H1 (cell line): Measurements from ENCODE around the gene ANKRD12. TPM values are rescaled to one million over a fixed set of nuclear protein-coding genes. Genes with fewer than 3 reads are reported as not detected.

Experiments used
- CTCF ChIA-PET: fragments of 300-600 bp; sonication (Branson Sonifier 250); formaldehyde crosslinking; loops from one replicate; lab custom pipeline; 2021; ENCODE audit not compliant: partially characterized antibody; lab: Charles Lee
- POLR2A ChIA-PET: fragments of 300-600 bp; sonication (Branson Sonifier 250); formaldehyde crosslinking; loops from one replicate; lab custom pipeline; 2021; ENCODE audit warnings: inconsistent platforms; ENCODE audit not compliant: partially characterized antibody; lab: Charles Lee
- DNase-seq, 2 experiments: peaks; one replicate each; pipeline versions ENCODE4 v3.0.0 to v3.0.0-alpha.2; 2010 to 2022; ENCODE audit warnings: low spot score in 2 of 2, low read depth in 1 of 2, mixed read lengths in 1 of 2
- FAIRE-seq: peaks from 2 replicates; lab custom pipeline; 2011; peaks lifted over from hg19 to GRCh38; lab: Jason Lieb, UNC
- H2AFZ ChIP-seq: 2 replicates; pipeline ENCODE4 v1.8.1; 2012; ENCODE audit warnings: low read length, inconsistent platforms
- H2AK5ac ChIP-seq: 2 replicates; pipeline ENCODE4 v1.6.1; 2013; ENCODE audit warnings: low read depth, low read length
- H2BK120ac ChIP-seq: replicated peaks from 2 replicates; pipeline ENCODE3; 2013; ENCODE audit warnings: low read depth, low read length, inconsistent platforms
- H2BK12ac ChIP-seq: 2 replicates; pipeline ENCODE4 v1.6.1; 2013; ENCODE audit warnings: low read depth, low read length
- H2BK15ac ChIP-seq: 2 replicates; pipeline ENCODE4 v1.6.1; 2013; ENCODE audit warnings: low read length
- H2BK20ac ChIP-seq: 2 replicates; pipeline ENCODE4 v1.6.1; 2013; ENCODE audit warnings: low read length
- H2BK5ac ChIP-seq: 2 replicates; pipeline ENCODE4 v1.6.1; 2013; ENCODE audit warnings: low read depth, low read length
- H3K14ac ChIP-seq: 2 replicates; pipeline ENCODE4 v1.6.1; 2013; ENCODE audit warnings: inconsistent platforms; ENCODE audit not compliant: insufficient read length
- H3K18ac ChIP-seq: 2 replicates; pipeline ENCODE4 v1.6.1; 2013; ENCODE audit warnings: low read length; ENCODE audit errors: extremely low read depth
- H3K23ac ChIP-seq: 2 replicates; pipeline ENCODE4 v1.6.1; 2013; ENCODE audit warnings: inconsistent platforms; ENCODE audit not compliant: insufficient read length
- H3K23me2 ChIP-seq: 2 replicates; pipeline ENCODE4 v1.6.1; 2013; ENCODE audit warnings: low read depth, low read length
- H3K27ac ChIP-seq: 2 replicates; pipeline ENCODE4 v1.6.1; 2011; ENCODE audit warnings: low read depth, low read length, inconsistent platforms
- H3K27me3 ChIP-seq, 4 experiments: replicated peaks in 1 of 4; 1 replicate in 1 of 4; 2 replicates in 3 of 4; pipeline versions ENCODE4 v1.6.1 to v1.8.1; 2011 to 2013; ENCODE audit warnings: low read length in 3 of 4, mild to moderate bottlenecking in 3 of 4, inconsistent platforms in 2 of 4, mixed read lengths in 2 of 4, moderate library complexity in 1 of 4; ENCODE audit not compliant: control insufficient read depth in 3 of 4, insufficient read depth in 3 of 4; ENCODE audit errors: extremely low read depth in 1 of 4
- H3K36me3 ChIP-seq, 4 experiments: 2 replicates each; pipeline versions ENCODE4 v1.6.1 to v1.8.1; 2011 to 2013; ENCODE audit warnings: mild to moderate bottlenecking in 4 of 4, low read length in 3 of 4, moderate library complexity in 2 of 4, control low read depth in 1 of 4, inconsistent platforms in 1 of 4; ENCODE audit not compliant: insufficient read depth in 4 of 4, control insufficient read depth in 2 of 4
- H3K4ac ChIP-seq: replicated peaks from 2 replicates; pipeline ENCODE3; 2013; ENCODE audit warnings: low read length, low read depth, mixed read lengths, inconsistent platforms; ENCODE audit not compliant: insufficient read length
- H3K4me1 ChIP-seq, 4 experiments: replicated peaks in 1 of 4; 1 replicate in 1 of 4; 2 replicates in 3 of 4; pipeline versions ENCODE4 v1.6.1 to v1.8.1; 2011 to 2013; ENCODE audit warnings: low read length in 3 of 4, inconsistent platforms in 2 of 4, mixed read lengths in 1 of 4; ENCODE audit not compliant: insufficient read depth in 4 of 4, control insufficient read depth in 3 of 4
- H3K4me2 ChIP-seq, 2 experiments: 2 replicates each; pipeline versions ENCODE4 v1.6.1 to v1.8.1; 2011 to 2013; ENCODE audit warnings: low read depth in 2 of 2, low read length in 2 of 2, control low read depth in 1 of 2, inconsistent platforms in 1 of 2, mild to moderate bottlenecking in 1 of 2; ENCODE audit not compliant: insufficient read depth in 1 of 2
- H3K4me3 ChIP-seq, 4 experiments: fragments of 200-600, 300-600 bp in 1 of 4; sonication (generic), shearing (Covaris generic), sonication (Bioruptor Twin) in 1 of 4; 2 replicates each; pipeline versions ENCODE4 v1.5.1 to v1.8.1; 2011 to 2016; ENCODE audit warnings: low read length in 4 of 4, low read depth in 3 of 4, control low read depth in 2 of 4, inconsistent platforms in 2 of 4, mild to moderate bottlenecking in 2 of 4, mixed read lengths in 1 of 4, moderate library complexity in 1 of 4; ENCODE audit not compliant: insufficient read depth in 2 of 4; ENCODE audit errors: extremely low read depth in 1 of 4
- H3K56ac ChIP-seq: replicated peaks from 2 replicates; pipeline ENCODE3; 2013; ENCODE audit warnings: low read depth, mild to moderate bottlenecking, mixed read lengths, low read length, inconsistent platforms; ENCODE audit not compliant: insufficient read length
- H3K79me1 ChIP-seq: 2 replicates; pipeline ENCODE4 v1.6.1; 2013; ENCODE audit warnings: low read depth, low read length, control low read depth
- H3K79me2 ChIP-seq, 2 experiments: 2 replicates each; pipeline versions ENCODE4 v1.6.1 to v1.8.1; 2012 to 2013; ENCODE audit warnings: low read length in 2 of 2, mild to moderate bottlenecking in 2 of 2, inconsistent platforms in 1 of 2; ENCODE audit not compliant: insufficient read depth in 2 of 2, control insufficient read depth in 1 of 2
- H3K9ac ChIP-seq, 4 experiments: replicated peaks in 1 of 4; 1 replicate in 1 of 4; 2 replicates in 3 of 4; pipeline versions ENCODE4 v1.6.1 to v1.8.1; 2011 to 2013; ENCODE audit warnings: low read depth in 3 of 4, low read length in 3 of 4, control low read depth in 2 of 4, mild to moderate bottlenecking in 2 of 4, moderate library complexity in 2 of 4, inconsistent platforms in 1 of 4; ENCODE audit errors: extremely low read depth in 1 of 4
- H3K9me3 ChIP-seq, 2 experiments: 2 replicates each; pipeline versions ENCODE4 v1.6.1 to v1.8.1; 2012 to 2013; ENCODE audit warnings: mild to moderate bottlenecking in 2 of 2, moderate library complexity in 2 of 2, control low read depth in 1 of 2, inconsistent platforms in 1 of 2, low read depth in 1 of 2, low read length in 1 of 2, mixed read lengths in 1 of 2; ENCODE audit not compliant: insufficient read depth in 2 of 2
- H4K20me1 ChIP-seq, 2 experiments: replicated peaks in 1 of 2; 2 replicates each; pipeline versions ENCODE3 to v1.8.1; 2011 to 2013; ENCODE audit warnings: inconsistent platforms in 2 of 2, low read length in 2 of 2, mild to moderate bottlenecking in 1 of 2; ENCODE audit not compliant: insufficient read depth in 2 of 2, control insufficient read depth in 1 of 2
- H4K5ac ChIP-seq: 2 replicates; pipeline ENCODE4 v1.6.1; 2013; ENCODE audit warnings: low read length, low read depth, mixed read lengths, inconsistent platforms; ENCODE audit not compliant: insufficient read length
- H4K8ac ChIP-seq: 2 replicates; pipeline ENCODE4 v1.8.0; 2013; ENCODE audit warnings: mild to moderate bottlenecking, moderate library complexity, low read length, inconsistent platforms; ENCODE audit not compliant: insufficient read depth; ENCODE audit errors: extremely low read depth
- H4K91ac ChIP-seq: replicated peaks from 2 replicates; pipeline ENCODE3; 2013; ENCODE audit warnings: low read length, mixed read lengths, inconsistent platforms; ENCODE audit not compliant: insufficient read length
- EGR1 ChIP-seq: IDR thresholded peaks from 2 replicates; pipeline ENCODE4 v1.6.1; 2011; ENCODE audit warnings: low read depth, low read length, borderline replicate concordance
- GTF2F1 ChIP-seq: IDR thresholded peaks from 2 replicates; pipeline ENCODE4 v1.6.1; 2012; ENCODE audit warnings: low read depth, low read length, improper control_type of control experiment, borderline replicate concordance
- SRF ChIP-seq: IDR thresholded peaks from 2 replicates; pipeline ENCODE4 v1.6.1; 2011; ENCODE audit warnings: mild to moderate bottlenecking, low read depth, low read length, moderate library complexity
- WGBS, 2 experiments: shearing (Covaris generic) in 1 of 2; methylation state at CpG; one replicate each; pipeline versions ENCODE4 v1.1.6 to v1.1.7; 2013 to 2015; ENCODE audit warnings: low lambda C conversion rate in 2 of 2, mixed read lengths in 2 of 2, inconsistent platforms in 1 of 2, low coverage in 1 of 2, missing lambda C conversion rate in 1 of 2; ENCODE audit not compliant: insufficient replicate concordance in 2 of 2, insufficient coverage in 1 of 2, insufficient read length in 1 of 2; ENCODE audit errors: extremely low coverage in 1 of 2, missing lambda C conversion rate in 1 of 2; 5-methylcytosine and 5-hydroxymethylcytosine counted together
- polyA plus RNA-seq, 7 experiments: library from polyadenylated mRNA; depleted of rRNA in 3 of 7; stranded (reverse) in 5 of 7; unstranded in 2 of 7; fragments of >200 nt in 5 of 7; fragments of 200-250 nt in 2 of 7; gene quantifications; 1 replicate in 5 of 7; 2 replicates in 1 of 7; 4 replicates in 1 of 7; pipeline versions ENCODE4 v1.2.1 to v1.2.3, GENCODE V29; 2011 to 2013; ENCODE audit warnings: missing spikeins in 2 of 7, mixed read lengths in 2 of 7
- total RNA-seq: library from RNA; stranded (reverse); fragmentation: NEBNext Ultra II Directional; extraction: Animal tissue kit (Norgen Biotek cat#: 25700); gene quantifications from 2 replicates; pipeline ENCODE4 v1.2.1, GENCODE V29; 2021

Gene ANKRD12
- total and polyA plus RNA-seq, 2 of the 8 experiments (the other 6 are each of a cell fraction or from before 2014, with no cell fraction given) = 2.6 to 37.9 TPM

- no peaks in the 10 kb centered on the region for H3K79me2 ChIP-seq
- no peak for DNase-seq
- H2AK5ac ChIP-seq = no peak overlapping the region
- ChIA-PET POLR2A (no interaction called here), CTCF (interaction anchor here (1.2 kb wide), 1 partner anchor 237 kb away, joined by 3 read pairs; no protein-coding TSS in a partner anchor)
- no peaks in the 10 kb centered on the region for H3K4me1 ChIP-seq
- no peak overlapping the region for H3K27ac ChIP-seq
- no peak overlapping the region for H2BK20ac ChIP-seq
- H3K27me3 ChIP-seq = no peaks in the 10 kb centered on the region
- no peak overlapping the region for H2BK5ac ChIP-seq
- no peak overlapping the region for H3K14ac ChIP-seq
- H3K56ac ChIP-seq = no peak overlapping the region
- no peak overlapping the region for H4K91ac ChIP-seq
- no peaks in the 10 kb centered on the region for H3K23me2 ChIP-seq
- H3K4ac ChIP-seq = no peak overlapping the region
- H2BK15ac ChIP-seq = no peak overlapping the region
- no peaks in the 10 kb centered on the region for H3K79me1 ChIP-seq
- H2BK12ac ChIP-seq = no peak overlapping the region
- no peak overlapping the region for H2AFZ ChIP-seq
- H2BK120ac ChIP-seq = no peak overlapping the region
- no peak overlapping the region for H3K18ac ChIP-seq
- H3K23ac ChIP-seq = no peak overlapping the region
- no peak overlapping the region for H3K4me3 ChIP-seq
- no peak overlapping the region for H4K5ac ChIP-seq
- WGBS, 2 experiments = 94% methylated on average over 1 of the region's 1 CpG; no CpG with 5 or more reads in 1 of the 2 experiments
- H3K9me3 ChIP-seq = no peaks in the 10 kb centered on the region
- no peak overlapping the region for H4K8ac ChIP-seq
- TF ChIP-seq SRF (no peak), GTF2F1 (no peak), EGR1 (no peak)
- H3K4me2 ChIP-seq = no peak overlapping the region
- H3K36me3 ChIP-seq = peaks cover 0 to 4% (median under 1%) of the 10 kb centered on the region in 4 experiments; a peak in 3 of 8 replicates
- H4K20me1 ChIP-seq = no peaks in the 10 kb centered on the region
- no peak for FAIRE-seq
- H3K9ac ChIP-seq = no peak overlapping the region
Measured at GRCh38 chr18:9278028-9278427, 141.4 kb downstream of the ANKRD12 start.
